HG03045 (cell line): ENCODE data around the gene MFAP1.
"Not testable (repeated sequence)": the region's sequence is repeated elsewhere in the genome, so short reads cannot be mapped to it uniquely, and the experiment has no call there.

ENCODE experiments used
- ATAC-seq: cut with Tn5 transposase; IDR thresholded peaks from one replicate; pipeline ENCODE4 v1.9.1; 2021; ENCODE audit warnings: mild to moderate bottlenecking, moderate library complexity; ENCODE audit not compliant: unreplicated experiment

The MFAP1 gene

DNA sequence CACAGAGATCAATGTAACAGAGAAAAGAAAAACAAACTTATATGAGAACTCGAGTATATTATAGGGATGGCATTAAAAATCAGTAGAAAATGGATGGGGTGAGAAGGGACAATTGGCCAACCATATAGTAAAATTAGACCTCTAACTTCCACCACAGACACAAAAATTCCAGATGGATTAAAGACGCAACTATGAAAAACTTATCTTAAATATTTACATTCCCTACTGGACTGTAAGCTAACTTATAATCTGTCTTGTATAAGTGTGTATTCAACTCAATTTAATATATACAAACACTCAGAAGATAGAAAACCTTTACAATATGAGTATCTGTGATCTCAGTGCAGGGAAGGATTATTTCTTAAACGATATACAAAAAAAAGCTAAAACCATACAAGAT lies 3.0 kb downstream of the MFAP1 start:
- ATAC-seq: no peak

DNA sequence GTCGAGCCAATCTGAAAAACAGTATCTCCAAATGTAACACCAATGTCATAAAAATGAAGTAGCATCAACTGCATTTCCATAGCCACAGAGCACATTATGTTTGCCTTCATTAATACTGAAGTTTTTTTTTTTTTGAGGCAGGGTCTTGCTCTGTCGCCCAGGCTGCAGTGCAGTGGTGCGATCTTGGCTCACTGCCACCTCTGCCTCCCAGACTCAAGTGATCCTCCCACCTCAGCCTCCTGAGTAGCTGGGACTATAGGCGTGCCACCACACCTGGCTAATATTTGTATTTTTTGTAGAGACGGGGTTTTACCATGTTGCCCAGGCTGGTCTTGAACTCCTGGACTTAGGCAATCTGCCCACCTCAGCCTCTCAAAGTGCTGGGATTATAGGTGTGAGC lies 9.4 kb downstream of the MFAP1 start:
- not testable (repeated sequence) for ATAC-seq

DNA sequence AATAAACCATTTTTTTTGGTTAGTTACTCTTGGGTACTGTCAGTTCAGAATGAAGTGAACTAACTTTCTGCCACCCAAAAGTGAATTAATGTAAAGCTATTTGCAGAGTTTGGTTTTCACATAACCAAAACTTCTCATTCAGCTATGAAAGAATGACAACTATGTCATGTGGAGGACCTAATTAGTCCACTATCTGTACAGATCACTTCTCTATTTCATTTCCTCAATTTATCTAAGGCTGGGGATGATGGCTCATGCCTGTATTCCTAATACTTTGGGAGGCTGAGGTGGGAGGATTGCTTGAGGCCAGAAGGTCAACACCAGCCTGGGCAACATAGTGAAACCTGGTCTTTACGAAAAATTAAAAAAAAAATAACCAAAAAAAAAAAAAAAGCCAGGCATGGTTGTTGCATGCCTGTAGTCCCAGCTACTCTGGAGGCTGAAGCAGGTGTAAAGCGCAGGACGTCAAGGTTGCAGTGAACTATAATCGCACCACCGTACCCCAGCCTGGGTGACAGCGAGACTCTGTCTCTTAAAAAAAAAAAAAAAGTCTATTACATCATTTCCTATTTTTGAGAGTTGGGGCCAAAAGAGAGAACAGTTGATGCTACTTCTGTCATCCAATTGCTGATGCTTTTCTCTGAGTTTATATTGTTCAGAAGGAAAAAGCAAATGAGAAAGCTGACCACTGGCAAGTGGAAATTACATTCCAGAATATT lies 15.4 kb downstream of the MFAP1 start:
- ATAC-seq: no peak

DNA sequence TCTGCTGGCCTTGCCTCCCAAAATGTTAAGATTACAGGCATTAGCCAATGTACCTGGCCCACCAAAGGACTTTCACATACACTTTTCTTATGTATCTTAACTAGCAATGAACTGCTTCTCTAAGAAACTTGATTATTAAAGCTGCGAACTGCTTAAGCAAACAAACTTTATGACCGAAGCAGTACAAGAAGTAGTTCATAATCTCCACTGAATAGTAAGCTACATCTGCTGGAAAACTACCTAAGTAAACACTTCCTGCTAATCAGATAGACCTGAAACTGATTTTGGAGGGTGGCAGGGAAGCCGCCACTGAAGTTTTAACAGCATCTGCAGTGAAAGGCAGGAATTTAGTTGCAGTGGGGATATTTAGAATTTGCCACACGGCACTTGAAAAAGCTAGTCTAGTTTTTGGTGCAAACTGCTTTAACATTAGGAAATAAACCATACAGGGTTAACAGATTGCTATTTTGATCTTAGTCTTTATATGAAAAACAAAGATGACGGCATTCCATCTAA lies 16.0 kb downstream of the MFAP1 start:
- no peak for ATAC-seq

DNA sequence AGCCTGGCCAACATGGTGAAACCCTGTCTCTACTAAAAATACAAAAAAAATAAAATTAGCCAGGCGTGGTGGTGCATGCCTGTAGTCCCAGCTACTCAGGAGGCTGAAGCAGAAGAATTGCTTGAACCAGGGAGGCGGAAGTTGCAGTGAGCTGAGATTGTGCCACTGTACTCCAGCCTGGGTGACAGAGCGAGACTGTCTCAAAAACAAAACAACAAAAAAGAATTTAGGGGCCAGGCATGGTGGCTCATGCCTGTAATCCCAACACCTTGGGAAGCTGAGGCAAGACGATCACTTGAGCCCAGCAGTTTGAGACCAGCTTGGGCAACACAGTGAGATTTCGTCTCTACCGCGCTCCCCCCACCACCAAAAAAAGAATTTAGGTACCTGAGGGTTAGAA lies 21.8 kb downstream of the MFAP1 start:
- ATAC-seq: not testable (repeated sequence)

DNA sequence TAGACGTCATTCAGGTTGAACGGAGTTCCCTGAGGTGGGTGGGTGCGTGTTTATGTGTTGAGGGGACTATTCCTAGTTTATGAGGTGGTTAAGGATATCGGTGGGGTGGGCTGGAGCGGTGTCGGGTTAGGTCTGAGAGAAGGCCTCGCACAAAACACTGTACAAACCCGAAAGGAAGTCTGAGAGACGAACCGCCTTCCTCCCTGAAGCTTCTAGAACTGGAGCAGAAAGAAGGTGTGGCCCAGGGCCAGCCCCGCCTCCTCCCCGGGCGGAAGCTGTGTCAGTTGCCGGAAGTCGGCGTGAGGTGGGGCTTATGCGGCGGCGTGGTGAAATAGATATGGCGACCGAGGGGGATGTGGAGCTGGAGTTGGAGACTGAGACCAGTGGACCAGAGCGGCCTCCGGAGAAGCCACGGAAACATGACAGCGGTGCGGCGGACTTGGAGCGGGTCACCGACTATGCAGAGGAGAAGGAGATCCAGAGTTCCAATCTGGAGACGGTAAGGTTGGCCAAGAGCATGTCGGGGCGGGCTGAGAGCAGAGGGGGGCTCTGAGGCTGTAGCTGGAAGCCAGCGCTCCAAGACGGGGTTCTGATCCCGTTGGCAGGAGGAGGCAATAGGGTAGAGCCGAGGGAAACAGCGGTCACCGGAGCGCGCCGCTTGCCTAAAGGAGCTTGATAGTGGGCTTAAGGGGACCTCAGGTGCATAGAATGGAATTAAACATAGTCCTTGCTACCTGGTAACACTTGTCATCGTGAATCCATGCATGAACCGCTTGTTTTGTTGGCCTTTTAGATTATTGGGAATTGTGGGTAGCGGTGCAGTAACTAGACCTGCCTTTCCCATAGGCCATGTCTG lies 24.0 kb downstream of the MFAP1 start, which contains the start of gene HYPK:
TSS of gene HYPK (plus strand) at position 314 of the 856 bp plus-strand sequence. CDS start at position 338, 24 bp downstream.
- ATAC-seq: peak; percentile 87

DNA sequence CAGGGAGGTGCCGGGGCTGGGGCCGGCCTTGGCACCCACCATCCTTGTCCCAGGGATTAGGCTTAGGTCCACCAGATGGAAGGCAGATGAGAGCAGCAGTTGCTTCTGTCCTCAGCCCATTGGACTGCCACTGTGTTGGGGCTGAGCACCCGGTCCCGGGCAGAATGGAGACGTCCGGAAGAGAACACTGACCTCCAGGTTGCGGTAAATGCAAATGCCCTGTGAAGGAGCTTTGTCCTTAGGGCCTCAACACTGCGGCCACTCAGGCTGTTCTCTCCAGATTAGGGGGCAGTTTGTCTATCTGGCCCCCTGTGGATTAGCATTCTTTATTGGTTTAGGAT lies 24.6 kb downstream of the MFAP1 start, which contains the start of gene SERINC4:
TSS of gene SERINC4 (minus strand) at position 276 of the 341 bp plus-strand sequence. CDS start at position 42, 234 bp downstream.
- no peak for ATAC-seq

DNA sequence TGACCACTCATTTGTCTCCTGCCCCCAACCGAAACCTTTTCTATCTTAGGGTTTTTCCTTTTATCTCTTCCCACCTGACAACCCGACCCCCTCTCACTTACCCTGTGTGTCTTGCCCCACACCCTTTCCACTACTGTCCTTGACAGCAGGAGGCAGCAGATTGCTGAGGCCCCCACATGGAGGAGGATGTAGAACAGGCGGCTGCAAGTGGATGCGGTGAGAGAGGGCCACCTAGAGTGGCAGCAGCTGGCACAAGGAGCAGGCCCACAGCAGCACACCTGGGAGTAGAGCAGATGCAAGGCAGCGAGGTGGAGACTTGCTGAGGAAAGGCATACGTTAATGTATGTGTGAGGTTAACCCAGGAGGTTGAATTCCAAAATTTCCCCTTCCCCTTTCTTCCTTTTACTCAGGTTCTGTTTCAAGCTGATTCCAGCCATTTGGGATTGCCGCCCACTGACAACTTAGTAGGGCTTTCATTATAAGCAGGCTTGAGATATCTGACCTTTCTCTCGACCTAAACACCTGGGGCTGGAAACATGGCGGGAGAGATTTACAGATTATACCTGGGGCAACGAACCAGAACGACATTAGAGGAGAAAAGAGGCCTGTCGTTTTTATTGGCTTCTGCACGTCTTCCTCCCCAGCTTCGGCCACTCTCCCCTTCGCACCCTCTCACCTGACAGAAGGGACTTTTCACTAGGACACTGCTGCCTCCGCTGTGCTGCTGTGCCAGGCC lies 25.1 kb downstream of the MFAP1 start:
- ATAC-seq: no peak

DNA sequence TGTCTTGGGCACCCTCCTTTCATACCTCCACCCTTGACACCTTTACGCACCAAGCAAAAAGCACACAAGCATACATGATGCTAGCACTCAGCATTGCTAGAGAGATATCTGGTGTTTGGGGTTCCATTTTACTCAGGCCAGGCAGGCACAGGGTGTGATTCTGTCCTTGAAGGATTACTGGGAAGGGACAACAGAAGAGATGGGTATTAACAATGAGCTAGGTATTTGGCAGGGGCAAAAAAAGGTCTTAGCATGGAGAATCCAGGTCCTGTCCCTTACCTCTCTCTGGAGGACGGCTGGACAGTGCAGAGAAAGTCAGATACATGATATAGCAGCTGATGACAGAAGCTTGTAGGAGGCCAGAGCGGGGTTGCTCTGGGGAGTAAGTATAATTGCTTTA lies 27.9 kb downstream of the MFAP1 start:
- no peak for ATAC-seq

DNA sequence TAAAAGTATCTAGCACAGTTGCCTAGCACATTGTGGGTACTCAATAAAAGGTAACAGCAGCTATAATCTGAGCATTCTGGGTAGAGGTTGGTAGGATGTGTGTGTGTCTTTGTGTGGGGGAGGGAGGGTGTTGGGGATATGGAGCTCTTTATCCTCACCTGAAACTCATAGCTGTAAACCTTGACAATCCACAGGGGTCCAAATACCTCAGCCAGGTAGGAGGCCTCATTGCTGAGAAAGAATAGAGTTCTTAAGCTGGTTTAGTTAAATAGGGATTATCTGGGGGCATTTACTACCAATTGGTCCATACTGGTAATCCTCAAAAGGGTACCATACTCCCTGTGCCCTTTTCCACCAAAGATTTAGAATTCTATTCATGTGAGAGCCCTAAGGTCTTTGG lies 28.5 kb downstream of the MFAP1 start:
- ATAC-seq: no peak

DNA sequence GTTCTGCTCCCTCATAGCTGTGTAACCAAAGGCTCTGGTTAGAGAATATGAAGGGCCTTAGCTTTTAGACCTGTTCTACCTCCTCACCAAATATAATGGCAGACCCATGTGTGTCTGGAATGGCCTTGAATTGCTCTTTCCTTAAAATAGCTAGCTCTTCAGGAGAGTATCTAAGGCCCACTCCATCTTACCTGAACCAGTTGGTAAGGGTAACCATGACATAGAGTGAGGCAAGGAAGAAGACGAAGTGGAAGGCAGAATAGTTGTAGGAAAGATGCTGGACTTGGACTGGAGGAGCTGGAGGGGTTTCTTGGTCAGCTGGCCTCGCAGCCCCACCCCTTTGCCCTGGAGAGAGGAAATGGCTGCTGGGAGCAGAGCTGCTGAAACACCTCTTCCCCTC lies 29.3 kb downstream of the MFAP1 start:
- no peak for ATAC-seq

DNA sequence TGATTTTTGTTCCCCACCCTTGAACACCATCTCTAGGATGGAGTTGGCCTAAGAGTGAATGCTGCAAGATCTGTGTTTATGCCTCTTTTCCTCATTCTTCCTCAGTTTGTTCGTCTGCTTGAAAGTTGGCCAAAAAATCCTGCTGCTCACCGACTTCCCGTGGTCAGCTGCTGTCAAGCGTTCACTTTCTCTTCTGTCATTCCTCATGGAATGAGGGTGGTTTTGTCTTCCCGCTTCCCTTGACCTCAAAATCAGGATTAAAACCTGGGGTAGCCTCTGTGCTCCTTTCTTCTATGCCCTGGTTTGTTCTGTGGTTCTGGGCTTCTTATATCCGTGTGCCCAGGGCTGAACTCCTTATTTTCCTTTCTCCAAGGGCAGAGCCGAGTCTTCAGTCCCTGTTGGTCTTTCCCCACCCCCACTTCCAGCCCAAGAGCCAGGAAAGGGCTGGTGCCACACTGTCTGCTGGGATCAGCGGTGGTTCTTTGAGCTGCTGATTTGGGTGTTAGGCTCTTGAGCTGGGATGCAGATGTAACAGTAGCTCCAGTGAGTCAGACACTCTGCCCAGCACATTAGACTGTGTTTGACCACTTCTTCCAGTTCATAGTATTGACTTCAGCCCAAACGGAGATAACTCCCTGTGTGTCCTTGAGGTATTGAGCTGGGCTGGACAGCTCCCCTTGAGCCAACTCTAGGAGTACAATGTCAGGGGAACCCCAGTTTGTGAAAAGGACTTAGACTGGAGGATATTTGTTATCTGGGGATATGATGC lies 30.0 kb downstream of the MFAP1 start:
- ATAC-seq: no peak

DNA sequence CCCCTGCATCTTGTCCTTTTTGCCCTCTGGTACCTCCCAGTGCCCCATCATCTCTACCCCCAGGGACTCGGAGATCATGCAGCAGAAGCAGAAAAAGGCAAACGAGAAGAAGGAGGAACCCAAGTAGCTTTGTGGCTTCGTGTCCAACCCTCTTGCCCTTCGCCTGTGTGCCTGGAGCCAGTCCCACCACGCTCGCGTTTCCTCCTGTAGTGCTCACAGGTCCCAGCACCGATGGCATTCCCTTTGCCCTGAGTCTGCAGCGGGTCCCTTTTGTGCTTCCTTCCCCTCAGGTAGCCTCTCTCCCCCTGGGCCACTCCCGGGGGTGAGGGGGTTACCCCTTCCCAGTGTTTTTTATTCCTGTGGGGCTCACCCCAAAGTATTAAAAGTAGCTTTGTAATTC lies 30.8 kb downstream of the MFAP1 start:
- ATAC-seq: no peak

DNA sequence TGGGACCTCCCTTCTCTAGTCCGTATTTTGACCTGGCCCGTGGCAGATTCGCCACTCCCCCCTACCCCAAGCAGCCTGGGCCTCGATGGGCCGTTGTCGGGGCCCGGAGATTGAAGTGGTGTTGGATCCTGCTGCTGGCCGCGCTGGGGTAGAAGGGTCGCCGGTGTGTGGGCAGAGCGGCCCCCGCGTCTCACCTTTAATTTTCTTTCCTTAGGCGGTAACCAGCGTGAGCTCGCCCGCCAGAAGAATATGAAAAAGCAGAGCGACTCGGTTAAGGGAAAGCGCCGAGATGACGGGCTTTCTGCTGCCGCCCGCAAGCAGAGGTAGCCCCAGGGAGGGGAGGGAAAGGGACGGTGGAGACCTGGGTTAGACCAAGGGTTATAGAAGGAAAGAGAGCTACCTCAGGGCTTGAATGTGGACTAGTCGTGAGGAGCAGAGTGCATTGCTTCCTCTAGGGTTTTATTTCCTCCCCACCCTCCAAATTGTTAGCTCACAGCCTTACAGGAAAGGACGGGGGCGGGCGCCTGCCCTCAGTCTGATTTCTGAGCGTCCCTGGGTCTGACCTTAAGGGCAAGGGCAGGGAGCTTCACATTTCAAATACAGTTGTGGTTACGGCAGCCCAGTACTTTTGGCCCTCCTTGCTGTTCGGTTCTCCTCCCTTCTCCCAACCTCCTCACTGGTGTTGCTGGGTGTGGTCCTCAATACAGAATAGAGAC lies 31.6 kb downstream of the MFAP1 start:
- no peak for ATAC-seq

DNA sequence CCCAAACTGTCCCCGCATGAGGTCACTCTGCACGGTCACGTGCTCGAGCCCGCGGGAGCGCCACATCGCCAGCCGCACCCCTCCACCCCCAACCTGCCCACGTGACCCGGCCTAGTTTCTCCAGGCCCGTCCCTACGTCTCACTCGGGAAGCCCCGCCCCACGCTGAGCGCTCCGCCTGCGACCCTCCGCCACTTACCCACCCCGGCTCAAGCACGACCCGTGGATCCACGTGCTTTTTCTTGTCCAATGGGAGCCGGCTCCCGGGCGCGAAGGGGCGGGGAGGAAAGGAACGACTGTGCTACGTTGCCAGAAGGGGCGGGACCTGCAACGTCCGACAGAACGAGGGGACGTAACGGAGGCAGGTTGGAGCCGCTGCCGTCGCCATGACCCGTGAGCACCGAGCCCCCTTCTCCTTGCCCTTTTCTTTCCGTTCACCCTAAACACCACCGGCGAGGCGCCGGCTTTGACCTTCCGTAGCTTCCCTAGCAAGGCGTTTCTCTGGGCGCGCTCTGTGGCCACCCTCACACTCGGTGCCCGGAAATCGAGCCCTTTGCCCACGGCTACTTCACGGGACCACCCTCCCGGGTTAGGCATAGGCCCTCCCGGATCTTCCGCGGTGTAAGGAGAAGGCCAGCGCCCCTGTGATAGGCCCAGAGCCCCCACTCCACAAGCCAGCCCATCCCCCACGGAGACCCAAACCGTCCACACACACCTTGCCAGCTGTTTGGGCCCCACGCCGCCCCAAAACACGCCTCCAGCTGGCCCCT lies 32.3 kb downstream of the MFAP1 start, which contains the start of gene SERF2:
TSS of gene SERF2 (plus strand) at position 328 of the 768 bp plus-strand sequence. CDS start at position 385, 57 bp downstream.
- peak; percentile 90 for ATAC-seq

DNA sequence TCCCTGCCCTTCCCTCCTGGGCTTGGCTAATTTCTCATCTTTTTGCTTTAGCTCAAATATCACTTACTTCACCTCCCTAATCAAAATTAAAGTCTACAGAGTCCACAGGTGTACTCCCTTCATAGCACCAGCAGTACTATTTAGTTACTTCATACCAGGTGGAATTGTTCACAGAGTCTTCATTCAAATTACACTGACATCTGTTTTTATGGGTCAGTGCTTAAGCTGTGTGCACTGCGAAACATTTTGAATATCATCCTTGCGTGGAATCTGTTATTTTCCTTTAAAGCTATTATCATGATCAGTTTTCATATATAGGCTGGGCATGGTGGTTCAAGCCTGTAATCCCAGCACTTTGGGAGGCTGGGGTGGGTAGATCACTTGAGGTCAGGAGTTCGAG lies 35.1 kb downstream of the MFAP1 start:
- no peak for ATAC-seq

DNA sequence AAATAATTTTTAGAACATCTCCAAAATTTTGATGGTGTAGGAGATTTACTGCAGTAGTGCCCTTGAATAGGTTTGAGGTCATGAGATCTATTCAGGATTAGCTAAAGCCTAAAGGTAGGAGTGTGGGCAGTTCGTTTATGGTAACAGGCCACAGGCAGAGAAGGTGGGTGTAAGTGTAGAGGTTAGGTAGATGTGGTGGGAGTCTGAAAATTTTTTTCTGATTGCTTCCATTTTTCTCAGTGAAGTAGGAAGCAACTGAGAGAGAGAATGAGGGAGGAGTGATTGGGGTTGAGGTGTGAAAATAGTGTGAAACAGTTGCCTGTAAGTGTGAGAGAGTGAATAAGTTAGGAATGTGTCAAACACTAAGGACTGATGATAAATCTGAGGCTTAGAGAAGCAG lies 45.5 kb downstream of the MFAP1 start:
- ATAC-seq: no peak

DNA sequence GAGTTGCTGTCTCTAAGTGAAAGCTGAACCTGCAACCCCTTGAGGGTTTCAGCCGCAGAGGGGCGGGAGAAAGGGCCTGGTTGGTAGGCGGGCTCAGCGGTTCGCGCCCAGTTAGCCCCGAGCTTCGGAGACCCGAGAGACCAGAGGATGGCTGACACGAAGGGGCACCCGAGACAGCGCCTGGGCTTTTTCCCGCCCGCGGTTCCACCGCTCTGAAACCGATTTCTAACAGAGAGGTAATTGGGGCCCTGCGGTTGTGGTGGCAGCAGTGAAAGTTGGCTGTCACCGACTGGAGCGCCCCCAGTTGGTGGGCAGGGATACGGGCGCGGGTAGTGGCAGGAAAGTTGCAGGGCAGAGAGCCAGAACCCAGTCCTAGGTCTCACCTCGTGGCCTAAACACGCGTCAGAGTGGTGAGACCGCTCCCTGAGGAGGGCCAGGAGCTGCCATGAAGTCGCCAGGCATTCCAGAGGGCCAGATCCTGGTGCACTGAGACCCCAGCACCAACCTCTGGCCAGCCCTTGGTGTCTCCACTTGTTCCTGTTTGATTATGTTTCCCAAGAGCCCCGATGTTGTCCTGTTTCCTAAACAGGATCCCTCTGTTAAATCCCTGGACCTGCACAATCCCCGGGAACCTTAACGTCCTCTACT lies 47.1 kb downstream of the MFAP1 start:
- peak; percentile 55 for ATAC-seq
